ENCODE measurements around the gene RPP38. TPM values are rescaled to one million over a fixed set of nuclear protein-coding genes. Genes with fewer than 3 reads are reported as not detected.

RPP38 gene
- total and polyA plus RNA-seq, 2 of the 4 experiments (the other 2 are of a cell fraction), result 12.4 to 19.0 TPM

GRCh38 chr10:15059914-15060313 lies 37.2 kb upstream of the RPP38 start:
- no TSS peak for BruUV-seq (replicated peaks)
- Histone ChIP-seq H3K4me2 (ENCODE audit: low read depth, low read length) (no peak overlapping the region), H3K27me3 (ENCODE audit: control insufficient read depth, insufficient read depth, low read length) (no peaks in the 10 kb centered on the region; the same call in 1 of the 2 replicates), H2AK5ac (ENCODE audit: low read depth, low read length) (no peak overlapping the region), H2BK120ac (ENCODE audit: low read depth, low read length) (no peak overlapping the region), H4K8ac (ENCODE audit: low read depth in 2 of 2, low read length in 2 of 2) (no peak overlapping the region), H3K4ac (ENCODE audit: low read depth, low read length) (no peak overlapping the region), H3K4me3 (ENCODE audit: insufficient read depth, low read depth, low read length) (no peak overlapping the region), H3K23ac (ENCODE audit: low read depth, low read length) (no peak overlapping the region), H3K4me1 (ENCODE audit: control insufficient read depth, insufficient read depth, low read length) (no peaks in the 10 kb centered on the region), H3K9ac (ENCODE audit: low read depth, low read length) (no peak overlapping the region), H3K79me1 (ENCODE audit: low read depth in 1 of 2, low read length in 2 of 2) (no peaks in the 10 kb centered on the region), H4K5ac (ENCODE audit: low read depth, low read length) (no peak overlapping the region), H3K56ac (ENCODE audit: extremely low read depth, insufficient read depth, low read length) (no peak overlapping the region), H2BK5ac (ENCODE audit: low read depth, low read length, poor library complexity, severe bottlenecking) (no peak overlapping the region), H4K91ac (ENCODE audit: insufficient read depth, low read depth, low read length) (no peak overlapping the region), H3K9me1 (ENCODE audit: insufficient read depth, low read length) (no peaks in the 10 kb centered on the region), H2AK9ac (replicated peaks; ENCODE audit: low read depth, low read length, poor library complexity) (no peak overlapping the region), H3K36me3 (ENCODE audit: control insufficient read depth, insufficient read depth, low read length) (no peaks in the 10 kb centered on the region), H3K9me3 (ENCODE audit: control insufficient read depth, insufficient read depth, low read length) (peaks cover 6% of the 10 kb centered on the region; the same call in 1 of the 2 replicates), H2BK20ac (ENCODE audit: low read depth, low read length) (no peak overlapping the region), H3K27ac (ENCODE audit: insufficient read depth, low read length) (no peak overlapping the region), H2BK15ac (ENCODE audit: low read depth, low read length) (no peak overlapping the region), H3K18ac (ENCODE audit: low read depth, low read length) (no peak overlapping the region), H3K14ac (replicated peaks; ENCODE audit: low read depth, low read length) (no peak overlapping the region), H4K20me1 (ENCODE audit: insufficient read depth, low read length) (no peaks in the 10 kb centered on the region), H2AFZ (replicated peaks; ENCODE audit: low read length, poor library complexity) (no peak overlapping the region)
- no peak for DNase-seq
- ChIA-PET CTCF (no interaction called here), POLR2A (ENCODE audit: unreplicated experiment) (no interaction called here)
- WGBS, 2 experiments (ENCODE audit: extremely low coverage in 2 of 2, insufficient read length in 1 of 2), result no CpG with 5 or more reads among the region's 4 CpGs
- TF ChIP-seq RFX5 (IDR thresholded peaks at IDR 0.05; ENCODE audit: low read depth, low read length) (no peak), ELK1 (IDR thresholded peaks at IDR 0.05; ENCODE audit: borderline replicate concordance, low read depth, low read length) (no peak), POLR2A (IDR thresholded peaks at IDR 0.05; ENCODE audit: low read depth, low read length) (no peak), MAFK (IDR thresholded peaks at IDR 0.05; ENCODE audit: low read depth, low read length) (no peak), CTCF (conservative IDR thresholded peaks at IDR 0.05; ENCODE audit: low read depth, low read length) (no peak), MAZ (IDR thresholded peaks at IDR 0.05; ENCODE audit: borderline replicate concordance, low read depth, low read length) (no peak), MXI1 (IDR thresholded peaks at IDR 0.05; ENCODE audit: borderline replicate concordance, low read depth, low read length) (no peak), CHD1 (IDR thresholded peaks at IDR 0.05; ENCODE audit: low read depth, low read length) (no peak), USF2 (IDR thresholded peaks at IDR 0.05; ENCODE audit: low read depth, low read length) (no peak), RCOR1 (IDR thresholded peaks at IDR 0.05; ENCODE audit: insufficient replicate concordance, low read length) (no peak), CEBPB (IDR thresholded peaks at IDR 0.05; ENCODE audit: low read depth, low read length) (no peak), NFE2L2 (IDR thresholded peaks at IDR 0.05; ENCODE audit: low read depth, low read length) (no peak), SMC3 (IDR thresholded peaks at IDR 0.05; ENCODE audit: low read depth, low read length) (no peak), FOS (IDR thresholded peaks at IDR 0.05; ENCODE audit: low read depth, low read length) (no peak), RAD21 (IDR thresholded peaks at IDR 0.05; ENCODE audit: low read length) (no peak), BHLHE40 (IDR thresholded peaks at IDR 0.05; ENCODE audit: low read depth, low read length) (no peak)
- dilution Hi-C loops (cut with HindIII; ENCODE audit: low sequenced_read_pairs, unreplicated experiment) (no loop called here), intact Hi-C loops (cut with micrococcal nuclease) (no loop called here), in situ Hi-C loops (cut with MboI; ENCODE audit: low sequenced_read_pairs) (no loop called here)
- ATAC-seq (ENCODE audit: low read depth), result no peak
